ENCODE measurements around the gene SLC6A12.

DNA sequence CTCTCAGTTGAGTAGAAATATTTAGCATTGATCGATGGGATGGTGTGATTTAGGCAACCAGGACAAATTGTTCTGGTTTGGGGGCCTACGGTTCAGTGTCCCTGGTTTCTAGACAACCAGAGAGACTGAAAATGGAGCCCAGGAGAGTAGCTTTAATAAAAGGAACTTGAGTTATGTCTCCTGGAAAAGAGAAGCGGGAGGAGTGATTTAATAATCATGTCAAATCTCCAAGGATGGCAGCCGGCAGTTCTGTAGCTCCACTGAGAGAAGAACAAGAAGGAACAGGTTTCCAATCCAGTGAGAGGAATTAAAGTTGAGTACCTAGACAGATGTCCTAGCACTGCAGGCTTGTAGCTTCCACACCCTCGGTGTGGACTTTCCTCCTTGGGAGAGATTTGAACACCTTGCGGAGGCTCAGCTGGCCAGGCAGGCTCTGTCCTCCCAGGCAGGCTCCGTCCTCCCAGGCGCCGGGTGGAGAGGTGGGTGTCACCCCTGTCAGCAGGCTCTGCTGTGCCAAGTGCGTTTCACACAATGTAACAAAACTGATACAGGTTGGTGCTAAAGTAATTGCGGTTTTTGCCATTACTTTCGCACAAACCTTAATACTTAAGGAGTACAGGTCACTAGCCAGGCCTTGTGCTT is 45.9 kb downstream of the SLC6A12 start:
- TF ChIP-seq POLR2A (IDR thresholded peaks at IDR 0.05) = no peak
- TF ChIP-seq, protein P1, sequence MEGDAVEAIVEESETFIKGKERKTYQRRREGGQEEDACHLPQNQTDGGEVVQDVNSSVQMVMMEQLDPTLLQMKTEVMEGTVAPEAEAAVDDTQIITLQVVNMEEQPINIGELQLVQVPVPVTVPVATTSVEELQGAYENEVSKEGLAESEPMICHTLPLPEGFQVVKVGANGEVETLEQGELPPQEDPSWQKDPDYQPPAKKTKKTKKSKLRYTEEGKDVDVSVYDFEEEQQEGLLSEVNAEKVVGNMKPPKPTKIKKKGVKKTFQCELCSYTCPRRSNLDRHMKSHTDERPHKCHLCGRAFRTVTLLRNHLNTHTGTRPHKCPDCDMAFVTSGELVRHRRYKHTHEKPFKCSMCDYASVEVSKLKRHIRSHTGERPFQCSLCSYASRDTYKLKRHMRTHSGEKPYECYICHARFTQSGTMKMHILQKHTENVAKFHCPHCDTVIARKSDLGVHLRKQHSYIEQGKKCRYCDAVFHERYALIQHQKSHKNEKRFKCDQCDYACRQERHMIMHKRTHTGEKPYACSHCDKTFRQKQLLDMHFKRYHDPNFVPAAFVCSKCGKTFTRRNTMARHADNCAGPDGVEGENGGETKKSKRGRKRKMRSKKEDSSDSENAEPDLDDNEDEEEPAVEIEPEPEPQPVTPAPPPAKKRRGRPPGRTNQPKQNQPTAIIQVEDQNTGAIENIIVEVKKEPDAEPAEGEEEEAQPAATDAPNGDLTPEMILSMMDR (IDR thresholded peaks at IDR 0.05) = no peak
